ENCODE results near the gene ELOVL5. TPM values are rescaled to one million over a fixed set of nuclear protein-coding genes. Genes with fewer than 3 reads are reported as not detected.
"Not testable (repeated sequence)": the region's sequence is repeated elsewhere in the genome, so short reads cannot be mapped to it uniquely, and the experiment has no call there.

The ELOVL5 gene
- total RNA-seq, 4 donors from 2014 or later = 74.8 to 110 (median 90.6) TPM

DNA sequence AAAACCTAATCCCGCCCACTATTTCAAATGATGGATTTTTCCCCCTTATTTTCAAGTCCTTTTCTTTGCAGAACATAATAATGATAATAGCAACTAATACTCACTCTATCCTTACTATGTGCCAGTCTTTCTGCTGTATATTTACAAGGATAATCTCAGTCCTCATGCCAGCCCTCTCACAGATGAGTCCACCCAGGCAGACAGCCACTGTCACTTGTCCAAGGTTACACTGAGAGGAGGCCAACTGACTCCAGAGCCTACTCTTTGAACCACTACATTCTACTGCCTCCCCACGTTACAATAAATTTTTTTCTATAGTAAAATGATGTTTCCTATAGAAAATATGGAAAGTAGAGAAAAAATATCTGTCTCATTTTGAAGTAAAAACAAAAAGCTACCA is 30.9 kb downstream of the ELOVL5 start:
- TF ChIP-seq, protein P1, sequence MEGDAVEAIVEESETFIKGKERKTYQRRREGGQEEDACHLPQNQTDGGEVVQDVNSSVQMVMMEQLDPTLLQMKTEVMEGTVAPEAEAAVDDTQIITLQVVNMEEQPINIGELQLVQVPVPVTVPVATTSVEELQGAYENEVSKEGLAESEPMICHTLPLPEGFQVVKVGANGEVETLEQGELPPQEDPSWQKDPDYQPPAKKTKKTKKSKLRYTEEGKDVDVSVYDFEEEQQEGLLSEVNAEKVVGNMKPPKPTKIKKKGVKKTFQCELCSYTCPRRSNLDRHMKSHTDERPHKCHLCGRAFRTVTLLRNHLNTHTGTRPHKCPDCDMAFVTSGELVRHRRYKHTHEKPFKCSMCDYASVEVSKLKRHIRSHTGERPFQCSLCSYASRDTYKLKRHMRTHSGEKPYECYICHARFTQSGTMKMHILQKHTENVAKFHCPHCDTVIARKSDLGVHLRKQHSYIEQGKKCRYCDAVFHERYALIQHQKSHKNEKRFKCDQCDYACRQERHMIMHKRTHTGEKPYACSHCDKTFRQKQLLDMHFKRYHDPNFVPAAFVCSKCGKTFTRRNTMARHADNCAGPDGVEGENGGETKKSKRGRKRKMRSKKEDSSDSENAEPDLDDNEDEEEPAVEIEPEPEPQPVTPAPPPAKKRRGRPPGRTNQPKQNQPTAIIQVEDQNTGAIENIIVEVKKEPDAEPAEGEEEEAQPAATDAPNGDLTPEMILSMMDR (IDR thresholded peaks at IDR 0.05) = no peak
- no peak for TF ChIP-seq POLR2A (IDR thresholded peaks at IDR 0.05)
- Histone ChIP-seq H3K36me3 (no peaks in the 10 kb centered on the region), H3K27ac (no peak overlapping the region), H3K4me1 (peaks cover 18 to 28% of the 10 kb centered on the region in 2 donors), H3K27me3 (no peaks in the 10 kb centered on the region), H3K4me3 (replicated peaks in 1 of 3) (no peak overlapping the region), H3K9me3 (no peaks in the 10 kb centered on the region)
- DNase-seq = no peak
- intact Hi-C loops (cut with DNase I) = no loop called here
- 92 to 93% methylated on average over 2 of the region's 2 CpGs for WGBS, 2 donors

DNA sequence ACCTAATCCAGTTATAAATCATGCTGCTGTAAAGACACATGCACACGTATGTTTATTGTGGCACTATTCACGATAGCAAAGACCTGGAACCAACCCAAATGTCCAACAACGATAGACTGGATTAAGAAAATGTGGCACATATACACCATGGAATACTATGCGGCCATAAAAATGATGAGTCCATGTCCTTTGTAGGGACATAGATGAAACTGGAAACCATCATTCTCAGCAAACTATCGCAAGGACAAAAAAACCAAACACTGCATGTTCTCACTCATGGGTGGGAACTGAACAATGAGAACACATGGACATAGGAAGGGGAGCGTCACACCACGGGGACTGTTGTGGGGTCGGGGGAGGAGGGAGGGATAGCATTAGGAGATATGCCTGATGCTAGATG is 31.5 kb downstream of the ELOVL5 start:
- H3K9me3 ChIP-seq; intact Hi-C loops (cut with DNase I); H3K27me3 ChIP-seq; H3K36me3 ChIP-seq; DNase-seq; H3K27ac ChIP-seq; H3K4me3 ChIP-seq (replicated peaks in 1 of 3): not testable (repeated sequence)
- peaks cover 13 to 22% of the 10 kb centered on the region in 2 donors for H3K4me1 ChIP-seq
- 93 to 94% methylated on average over 8 of the region's 8 CpGs for WGBS, 2 donors

DNA sequence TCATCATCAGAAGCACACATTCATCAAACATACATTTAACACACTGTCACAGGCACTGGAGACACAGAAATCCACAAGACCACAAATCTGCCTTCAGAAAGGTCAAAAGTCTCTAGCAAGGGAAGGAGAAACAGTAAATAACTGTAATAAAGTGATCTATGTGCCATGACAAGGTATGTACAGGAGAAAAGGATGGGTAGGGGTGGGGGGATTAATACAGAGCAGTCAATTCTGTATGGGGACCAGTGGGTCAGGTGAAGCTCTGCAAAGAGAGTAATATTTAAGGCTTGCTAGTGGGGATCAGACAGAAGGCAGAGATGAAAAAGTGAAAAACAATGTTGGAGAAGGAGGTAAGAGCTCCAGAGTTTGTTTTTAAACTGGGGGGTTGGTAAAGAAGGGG is 32.6 kb downstream of the ELOVL5 start:
- no peak for DNase-seq
- Histone ChIP-seq H3K4me1 (peaks cover 3 to 12% of the 10 kb centered on the region in 2 donors), H3K9me3 (no peaks in the 10 kb centered on the region), H3K4me3 (replicated peaks in 1 of 3) (no peak overlapping the region), H3K27ac (no peak overlapping the region), H3K36me3 (no peaks in the 10 kb centered on the region), H3K27me3 (no peaks in the 10 kb centered on the region)
- intact Hi-C loops (cut with DNase I) = no loop called here
- TF ChIP-seq, protein P1 (IDR thresholded peaks at IDR 0.05) = no peak
- TF ChIP-seq POLR2A (IDR thresholded peaks at IDR 0.05) = no peak

DNA sequence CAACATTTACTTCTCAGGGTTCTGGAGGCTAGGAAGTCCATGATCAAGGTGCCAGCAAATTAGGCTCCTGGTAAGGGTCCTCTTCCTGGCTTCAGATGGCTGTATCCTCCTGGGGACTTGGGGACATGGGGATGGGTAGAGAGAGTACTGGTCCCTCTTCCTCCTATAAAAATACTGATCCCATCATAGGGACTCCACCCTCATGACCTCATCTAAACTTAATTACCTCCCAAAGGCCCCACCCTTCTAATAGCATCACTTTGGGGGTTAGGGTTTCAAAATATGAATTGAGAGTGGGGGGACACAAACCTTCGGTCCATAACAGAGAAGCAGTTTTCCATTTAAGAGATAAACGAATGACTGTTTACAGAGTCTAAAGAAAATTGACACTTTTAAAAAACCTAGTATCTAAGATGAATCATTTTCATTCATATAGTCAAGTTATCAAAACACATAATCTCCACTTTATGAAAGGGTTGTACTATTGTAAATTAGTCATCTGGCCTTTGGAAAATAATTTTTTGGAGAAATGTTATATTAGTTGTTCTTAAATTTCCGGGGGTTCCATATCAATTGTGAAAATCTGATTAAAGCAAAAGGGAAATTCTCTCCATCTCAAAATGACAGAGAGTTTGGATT is 33.5 kb downstream of the ELOVL5 start:
- Histone ChIP-seq H3K27ac (no peak overlapping the region), H3K27me3 (no peaks in the 10 kb centered on the region), H3K36me3 (no peaks in the 10 kb centered on the region), H3K4me3 (replicated peaks in 1 of 3) (no peak overlapping the region), H3K9me3 (no peaks in the 10 kb centered on the region), H3K4me1 (peaks cover 0 to 5% of the 10 kb centered on the region in 2 donors)
- 83% methylated on average over 3 of the region's 3 CpGs for WGBS, 2 donors
- DNase-seq = no peak
- intact Hi-C loops (cut with DNase I) = no loop called here
- TF ChIP-seq, protein P1 (IDR thresholded peaks at IDR 0.05) = no peak
- no peak for TF ChIP-seq POLR2A (IDR thresholded peaks at IDR 0.05)

DNA sequence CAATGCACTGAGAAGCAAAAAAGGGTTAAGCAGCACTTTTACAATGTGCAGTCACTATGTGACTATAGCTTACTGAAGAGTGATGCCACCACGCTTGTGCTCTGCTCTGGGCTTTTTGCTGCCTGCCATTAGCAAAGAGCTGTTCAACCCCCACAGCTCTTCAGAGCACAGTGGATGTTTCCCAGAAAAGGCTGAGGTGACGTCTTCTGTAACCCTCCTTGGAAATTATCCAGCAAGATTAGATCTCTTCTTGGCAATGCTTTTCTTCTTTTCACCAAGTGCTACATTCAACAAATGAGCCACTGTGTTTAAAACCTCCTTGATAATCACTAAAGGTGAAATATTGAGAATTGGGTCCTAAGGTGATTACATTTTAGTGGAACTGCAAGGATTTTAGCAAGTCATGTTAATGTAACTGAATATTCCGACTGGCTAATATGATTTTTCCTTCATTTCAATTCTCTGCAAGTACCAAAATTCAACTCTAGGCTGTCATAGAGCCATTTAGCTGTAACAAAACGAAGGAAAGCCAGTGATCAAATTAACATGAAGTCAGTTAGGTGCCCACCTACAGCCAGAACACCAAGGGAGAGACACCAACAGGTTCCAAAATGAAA is 34.9 kb downstream of the ELOVL5 start:
- intact Hi-C loops (cut with DNase I) = no loop called here
- H3K4me1 ChIP-seq = peaks cover 4 to 11% of the 10 kb centered on the region in 2 donors

More for the DNA sequence above, 34.9 kb downstream of the ELOVL5 start:
- no peak overlapping the region for H3K4me3 ChIP-seq (replicated peaks in 1 of 3)
- H3K9me3 ChIP-seq = no peaks in the 10 kb centered on the region
- no peaks in the 10 kb centered on the region for H3K27me3 ChIP-seq
- 48 to 63% methylated on average over 4 of the region's 4 CpGs for WGBS, 2 donors
- no peak overlapping the region for H3K27ac ChIP-seq
- no peak for TF ChIP-seq POLR2A (IDR thresholded peaks at IDR 0.05)
- TF ChIP-seq, protein P1 (IDR thresholded peaks at IDR 0.05) = no peak
- H3K36me3 ChIP-seq = no peaks in the 10 kb centered on the region
- DNase-seq = no peak

Data from thyroid gland (tissue), 4 donors.